MM.1S (cell line): ENCODE data around the gene LRPAP1.

Experiments used
- DNase-seq: peaks from one replicate; pipeline ENCODE4 v3.0.0-alpha.2; 2015
- H2AFZ ChIP-seq: fragments of 300-600 bp; sonication (generic); 2 replicates; pipeline ENCODE4 v1.6.0; 2016; ENCODE audit warnings: antibody characterized with exemption, low read length
- H3F3A ChIP-seq: fragments of 300-600 bp; sonication (generic); 2 replicates; pipeline ENCODE4 v1.6.1; 2016; ENCODE audit warnings: mild to moderate bottlenecking, antibody characterized with exemption, low read length, moderate library complexity, mixed read lengths; ENCODE audit not compliant: insufficient read depth
- H3K27ac ChIP-seq: fragments of 300-600 bp; sonication (generic); 2 replicates; pipeline ENCODE4 v1.5.1; 2016; ENCODE audit warnings: mild to moderate bottlenecking, low read length
- H3K27me3 ChIP-seq: fragments of 300-600 bp; sonication (generic); replicated peaks from 2 replicates; pipeline ENCODE4 v1.6.0; 2016; ENCODE audit warnings: low read length; ENCODE audit not compliant: insufficient read depth
- H3K36me3 ChIP-seq: fragments of 300-600 bp; sonication (generic); replicated peaks from 2 replicates; pipeline ENCODE4 v1.6.1; 2016; ENCODE audit warnings: mild to moderate bottlenecking, low read length, mixed read lengths; ENCODE audit not compliant: insufficient read depth
- H3K4me1 ChIP-seq: fragments of 300-600 bp; sonication (generic); 2 replicates; pipeline ENCODE4 v1.6.1; 2016; ENCODE audit warnings: low read length, mixed read lengths
- H3K4me2 ChIP-seq: fragments of 300-600 bp; sonication (generic); 2 replicates; pipeline ENCODE4 v1.6.0; 2016; ENCODE audit warnings: low read depth, low read length
- H3K4me3 ChIP-seq: fragments of 300-600 bp; sonication (generic); 2 replicates; pipeline ENCODE4 v1.5.1; 2016; ENCODE audit warnings: low read length, mixed read lengths
- H3K79me2 ChIP-seq: fragments of 300-600 bp; sonication (generic); 2 replicates; pipeline ENCODE4 v1.6.1; 2016; ENCODE audit warnings: mixed run types, low read length, mixed read lengths
- H3K9ac ChIP-seq: fragments of 300-600 bp; sonication (generic); 2 replicates; pipeline ENCODE4 v1.6.1; 2016; ENCODE audit warnings: low read length, mixed read lengths
- H3K9me2 ChIP-seq: fragments of 300-600 bp; sonication (generic); replicated peaks from 2 replicates; pipeline ENCODE4 v1.6.1; 2016; ENCODE audit warnings: mild to moderate bottlenecking, low read length, mixed read lengths; ENCODE audit not compliant: insufficient read depth
- H3K9me3 ChIP-seq: fragments of 300-600 bp; sonication (generic); replicated peaks from 2 replicates; pipeline ENCODE4 v1.6.1; 2016; ENCODE audit warnings: mild to moderate bottlenecking, low read length, mixed read lengths; ENCODE audit not compliant: insufficient read depth
- H4K20me1 ChIP-seq: fragments of 300-600 bp; sonication (generic); 2 replicates; pipeline ENCODE4 v1.6.1; 2016; ENCODE audit warnings: mild to moderate bottlenecking, low read length, moderate library complexity, mixed read lengths; ENCODE audit not compliant: insufficient read depth
- EZH2 ChIP-seq: fragments of 300-600 bp; sonication (generic); optimal IDR thresholded peaks from 2 replicates; pipeline ENCODE3; 2017; ENCODE audit warnings: low read depth, mild to moderate bottlenecking, antibody characterized with exemption, low read length, mixed read lengths
- EZH2phosphoT487 ChIP-seq: fragments of 300-600 bp; sonication (generic); IDR thresholded peaks from 2 replicates; pipeline ENCODE4 v1.6.1; 2018; ENCODE audit warnings: antibody characterized with exemption, low read length
- TF ChIP-seq, protein P1 (sequence below): fragments of 300-600 bp; sonication (generic); IDR thresholded peaks from 2 replicates; pipeline ENCODE4 v1.5.1; 2016; ENCODE audit warnings: antibody characterized with exemption, low read length, mixed read lengths

Gene LRPAP1

GRCh38 chr4:3498901-3499510 is 33.2 kb downstream of the LRPAP1 start:
- Histone ChIP-seq H3K36me3 (no peaks in the 10 kb centered on the region), H3K79me2 (no peaks in the 10 kb centered on the region), H3K4me1 (no peaks in the 10 kb centered on the region), H3F3A (no peaks in the 10 kb centered on the region), H4K20me1 (no peaks in the 10 kb centered on the region), H3K27ac (no peak overlapping the region), H3K9me3 (no peaks in the 10 kb centered on the region), H3K4me2 (no peak overlapping the region), H3K27me3 (peaks cover 27% of the 10 kb centered on the region), H3K4me3 (no peak overlapping the region), H2AFZ (no peak overlapping the region), H3K9me2 (no peaks in the 10 kb centered on the region), H3K9ac (no peak overlapping the region)
- TF ChIP-seq, protein P1, sequence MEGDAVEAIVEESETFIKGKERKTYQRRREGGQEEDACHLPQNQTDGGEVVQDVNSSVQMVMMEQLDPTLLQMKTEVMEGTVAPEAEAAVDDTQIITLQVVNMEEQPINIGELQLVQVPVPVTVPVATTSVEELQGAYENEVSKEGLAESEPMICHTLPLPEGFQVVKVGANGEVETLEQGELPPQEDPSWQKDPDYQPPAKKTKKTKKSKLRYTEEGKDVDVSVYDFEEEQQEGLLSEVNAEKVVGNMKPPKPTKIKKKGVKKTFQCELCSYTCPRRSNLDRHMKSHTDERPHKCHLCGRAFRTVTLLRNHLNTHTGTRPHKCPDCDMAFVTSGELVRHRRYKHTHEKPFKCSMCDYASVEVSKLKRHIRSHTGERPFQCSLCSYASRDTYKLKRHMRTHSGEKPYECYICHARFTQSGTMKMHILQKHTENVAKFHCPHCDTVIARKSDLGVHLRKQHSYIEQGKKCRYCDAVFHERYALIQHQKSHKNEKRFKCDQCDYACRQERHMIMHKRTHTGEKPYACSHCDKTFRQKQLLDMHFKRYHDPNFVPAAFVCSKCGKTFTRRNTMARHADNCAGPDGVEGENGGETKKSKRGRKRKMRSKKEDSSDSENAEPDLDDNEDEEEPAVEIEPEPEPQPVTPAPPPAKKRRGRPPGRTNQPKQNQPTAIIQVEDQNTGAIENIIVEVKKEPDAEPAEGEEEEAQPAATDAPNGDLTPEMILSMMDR, result no peak
- no peak for TF ChIP-seq EZH2phosphoT487
- TF ChIP-seq EZH2, result no peak
- DNase-seq, result no peak

GRCh38 chr4:3498407-3498806 is 33.8 kb downstream of the LRPAP1 start:
- H3K36me3 ChIP-seq, result no peaks in the 10 kb centered on the region
- no peak for DNase-seq
- H3K4me2 ChIP-seq, result no peak overlapping the region
- no peak overlapping the region for H2AFZ ChIP-seq
- TF ChIP-seq, protein P1, result no peak
- TF ChIP-seq EZH2phosphoT487 (no peak), EZH2 (no peak)
- H3F3A ChIP-seq, result no peaks in the 10 kb centered on the region
- H4K20me1 ChIP-seq, result no peaks in the 10 kb centered on the region
- no peaks in the 10 kb centered on the region for H3K79me2 ChIP-seq
- no peak overlapping the region for H3K27ac ChIP-seq
- no peaks in the 10 kb centered on the region for H3K9me2 ChIP-seq
- H3K9me3 ChIP-seq, result no peaks in the 10 kb centered on the region
- H3K4me3 ChIP-seq, result no peak overlapping the region
- H3K4me1 ChIP-seq, result no peaks in the 10 kb centered on the region
- no peak overlapping the region for H3K9ac ChIP-seq
- peaks cover 32% of the 10 kb centered on the region for H3K27me3 ChIP-seq

DNA sequence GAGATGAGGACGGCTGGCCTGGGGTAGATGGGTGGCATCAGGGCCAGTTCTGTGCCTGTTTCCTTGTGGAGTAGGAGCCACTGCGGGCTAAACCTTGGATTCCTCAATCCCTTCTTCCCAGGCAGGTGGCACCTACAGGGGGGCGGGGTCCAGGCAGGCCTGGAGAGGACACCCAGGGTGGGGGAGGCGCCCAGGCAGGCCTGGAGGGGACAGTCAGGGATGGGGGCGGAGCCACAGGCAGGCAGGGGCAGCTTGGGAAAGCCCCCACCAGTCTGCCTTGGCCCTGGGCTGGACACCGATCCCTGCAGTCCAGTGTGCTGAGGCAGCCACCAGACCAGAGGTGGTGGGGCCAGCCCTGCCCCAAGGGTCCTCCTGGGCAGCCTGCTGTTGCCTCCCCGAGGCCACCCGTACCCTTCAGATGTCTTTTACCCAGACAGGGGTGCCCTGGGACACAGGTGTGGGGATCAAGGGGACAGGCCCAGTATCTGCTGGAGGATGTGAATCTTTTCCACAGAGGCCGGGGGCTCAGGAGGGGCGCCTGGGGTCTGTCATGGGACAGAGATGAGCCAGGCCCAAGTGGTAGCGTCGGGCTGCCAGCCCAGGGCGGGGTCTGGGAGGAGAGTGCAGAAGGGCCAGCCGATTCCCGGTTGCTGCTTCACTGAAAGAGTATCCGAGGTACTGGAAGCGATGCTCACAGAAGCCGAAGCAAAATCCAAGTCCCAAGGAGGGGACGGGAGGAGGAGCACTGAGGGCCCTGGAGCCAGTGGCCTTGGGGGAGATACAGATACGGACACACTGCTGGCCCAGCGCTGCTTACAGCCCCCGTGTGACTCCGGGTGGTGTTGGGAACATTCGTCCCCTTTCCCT is 34.5 kb downstream of the LRPAP1 start:
- no peak for DNase-seq
- no peak overlapping the region for H3K4me2 ChIP-seq
- no peaks in the 10 kb centered on the region for H3K79me2 ChIP-seq
- no peak overlapping the region for H2AFZ ChIP-seq
- no peaks in the 10 kb centered on the region for H3F3A ChIP-seq
- H3K9ac ChIP-seq, result no peak overlapping the region
- H3K9me3 ChIP-seq, result no peaks in the 10 kb centered on the region
- TF ChIP-seq EZH2 (no peak), EZH2phosphoT487 (no peak)
- TF ChIP-seq, protein P1, result no peak
- no peaks in the 10 kb centered on the region for H3K36me3 ChIP-seq
- no peak overlapping the region for H3K4me3 ChIP-seq
- no peak overlapping the region for H3K27ac ChIP-seq
- H3K27me3 ChIP-seq, result peaks cover 39% of the 10 kb centered on the region
- no peaks in the 10 kb centered on the region for H4K20me1 ChIP-seq
- H3K4me1 ChIP-seq, result no peaks in the 10 kb centered on the region
- no peaks in the 10 kb centered on the region for H3K9me2 ChIP-seq
